Measurements from ENCODE around the gene TACC2. TPM values are rescaled to one million over a fixed set of nuclear protein-coding genes. Genes with fewer than 3 reads are reported as not detected.

TACC2 gene
- total RNA-seq, 1 donor from 2014 or later, result 400 TPM

DNA sequence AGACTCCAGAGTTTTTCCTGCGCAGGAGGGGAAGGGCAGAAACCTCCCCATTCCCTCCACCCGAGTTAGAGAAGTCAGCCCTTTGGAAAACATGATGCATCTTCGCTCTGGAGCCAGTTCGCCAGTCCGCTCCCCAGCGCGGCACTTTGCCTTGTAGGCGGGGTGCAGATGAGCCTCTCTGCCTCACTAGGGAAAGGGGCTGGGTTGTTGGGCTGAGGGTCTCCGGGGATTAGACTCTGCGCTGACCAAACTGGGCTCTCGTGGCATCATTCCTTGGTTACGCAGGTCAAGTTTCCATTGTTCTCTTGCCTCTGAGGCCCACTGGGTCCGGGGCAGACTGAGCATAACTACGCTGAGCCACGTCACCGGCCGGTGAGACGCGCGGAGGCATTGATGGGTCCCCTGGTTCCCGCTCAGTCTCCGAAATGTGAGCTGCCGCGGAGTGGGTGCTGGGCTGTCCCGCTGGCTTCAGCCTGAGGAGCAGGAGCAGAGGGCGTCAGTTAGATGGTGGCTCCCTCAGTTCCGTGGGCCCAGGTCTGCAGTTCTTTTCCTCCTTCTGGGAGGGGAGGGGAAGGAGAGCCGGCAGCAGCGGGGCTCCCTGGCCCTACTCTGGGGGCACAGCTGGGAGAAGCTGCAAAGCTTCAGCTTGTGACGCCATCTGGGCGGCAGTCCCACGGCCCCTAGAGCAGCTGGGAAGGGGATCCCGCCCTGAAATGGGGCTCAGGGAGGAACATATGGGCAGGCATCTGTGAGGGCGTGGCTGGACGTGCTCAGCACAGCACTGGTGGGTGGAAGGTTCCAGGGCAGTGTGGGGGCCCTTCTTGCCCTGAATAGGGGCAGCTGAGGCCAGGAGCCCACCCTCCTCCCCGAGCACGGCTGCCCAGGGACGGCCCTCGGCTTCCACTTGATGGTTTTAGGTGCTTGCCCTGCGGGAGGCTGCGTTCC lies 160.9 kb downstream of the TACC2 start:
- peak overlapping the region; percentile 38 for H3K4me3 ChIP-seq
- H3K9me3 ChIP-seq (replicated peaks), result peaks cover 6% of the 10 kb centered on the region
- H3K36me3 ChIP-seq, result peaks cover 12% of the 10 kb centered on the region
- peak; percentile 68 for DNase-seq
- intact Hi-C loops (cut with micrococcal nuclease), result no loop called here
- H3K4me1 ChIP-seq, result peaks cover 87% of the 10 kb centered on the region
- TF ChIP-seq, protein P1, sequence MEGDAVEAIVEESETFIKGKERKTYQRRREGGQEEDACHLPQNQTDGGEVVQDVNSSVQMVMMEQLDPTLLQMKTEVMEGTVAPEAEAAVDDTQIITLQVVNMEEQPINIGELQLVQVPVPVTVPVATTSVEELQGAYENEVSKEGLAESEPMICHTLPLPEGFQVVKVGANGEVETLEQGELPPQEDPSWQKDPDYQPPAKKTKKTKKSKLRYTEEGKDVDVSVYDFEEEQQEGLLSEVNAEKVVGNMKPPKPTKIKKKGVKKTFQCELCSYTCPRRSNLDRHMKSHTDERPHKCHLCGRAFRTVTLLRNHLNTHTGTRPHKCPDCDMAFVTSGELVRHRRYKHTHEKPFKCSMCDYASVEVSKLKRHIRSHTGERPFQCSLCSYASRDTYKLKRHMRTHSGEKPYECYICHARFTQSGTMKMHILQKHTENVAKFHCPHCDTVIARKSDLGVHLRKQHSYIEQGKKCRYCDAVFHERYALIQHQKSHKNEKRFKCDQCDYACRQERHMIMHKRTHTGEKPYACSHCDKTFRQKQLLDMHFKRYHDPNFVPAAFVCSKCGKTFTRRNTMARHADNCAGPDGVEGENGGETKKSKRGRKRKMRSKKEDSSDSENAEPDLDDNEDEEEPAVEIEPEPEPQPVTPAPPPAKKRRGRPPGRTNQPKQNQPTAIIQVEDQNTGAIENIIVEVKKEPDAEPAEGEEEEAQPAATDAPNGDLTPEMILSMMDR (IDR thresholded peaks at IDR 0.05; ENCODE audit: borderline replicate concordance), result no peak
- H3K27ac ChIP-seq (replicated peaks), result peak overlapping the region; percentile 90
- no peaks in the 10 kb centered on the region for H3K27me3 ChIP-seq (ENCODE audit: low read depth)

DNA sequence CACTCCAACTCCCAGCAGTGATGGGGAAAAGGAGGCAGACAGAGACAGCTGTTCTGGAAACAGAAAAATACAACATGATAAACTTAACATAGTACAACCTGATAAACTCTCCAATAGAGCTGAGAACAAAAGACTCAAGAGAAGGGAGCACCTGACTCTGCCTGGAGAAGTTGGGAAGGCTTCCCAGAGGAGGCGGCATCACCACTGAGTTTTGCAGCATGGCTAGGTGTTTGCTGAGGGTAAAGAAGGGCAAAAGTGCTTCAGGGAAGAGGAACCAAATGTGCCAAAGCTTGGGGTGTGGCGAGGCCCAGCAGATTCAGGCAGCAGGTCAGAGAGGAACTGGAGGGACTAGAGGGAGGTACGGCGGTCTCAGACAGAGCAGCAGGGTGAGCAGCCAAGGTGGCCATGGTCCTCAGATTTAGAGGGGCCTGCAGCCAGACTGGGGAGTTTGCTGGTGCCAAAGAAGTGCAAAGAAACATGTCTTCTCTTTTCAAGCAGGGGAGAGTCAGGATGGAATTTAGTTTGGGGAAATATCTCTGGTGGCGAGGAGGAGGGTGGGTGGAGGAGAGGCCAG lies 162.2 kb downstream of the TACC2 start:
- Histone ChIP-seq H3K4me3 (no peak overlapping the region), H3K27ac (replicated peaks) (peak overlapping the region; percentile 90), H3K9me3 (replicated peaks) (no peaks in the 10 kb centered on the region), H3K4me1 (peaks cover 98% of the 10 kb centered on the region), H3K27me3 (ENCODE audit: low read depth) (no peaks in the 10 kb centered on the region), H3K36me3 (no peaks in the 10 kb centered on the region)
- no peak for DNase-seq
- TF ChIP-seq, protein P1 (IDR thresholded peaks at IDR 0.05; ENCODE audit: borderline replicate concordance), result no peak
- intact Hi-C loops (cut with micrococcal nuclease), result no loop called here

DNA sequence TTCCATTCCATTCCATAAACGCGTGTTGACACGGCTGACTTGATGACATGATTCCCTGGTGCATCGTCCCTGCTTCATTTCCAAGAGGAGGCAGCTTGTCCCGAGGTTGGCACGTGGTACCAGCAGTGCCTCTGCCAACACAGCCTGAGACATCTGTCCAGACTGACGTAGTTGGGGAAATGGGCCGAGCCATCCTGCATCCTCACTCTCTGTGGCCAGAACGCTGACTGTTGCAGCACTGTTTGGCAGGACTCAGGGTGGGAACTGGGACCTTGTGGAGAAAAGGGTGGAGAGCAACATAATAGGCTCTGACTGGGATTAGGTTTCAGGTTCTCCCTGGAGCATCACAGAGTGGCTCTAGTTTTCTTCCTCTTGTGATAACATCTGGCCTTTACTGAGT lies 163.6 kb downstream of the TACC2 start:
- intact Hi-C loops (cut with micrococcal nuclease), result no loop called here
- DNase-seq, result peak; percentile 89
- H3K36me3 ChIP-seq, result no peaks in the 10 kb centered on the region
- TF ChIP-seq, protein P1 (IDR thresholded peaks at IDR 0.05; ENCODE audit: borderline replicate concordance), result no peak
- no peaks in the 10 kb centered on the region for H3K9me3 ChIP-seq (replicated peaks)
- H3K4me1 ChIP-seq, result peaks cover 91% of the 10 kb centered on the region
- no peaks in the 10 kb centered on the region for H3K27me3 ChIP-seq (ENCODE audit: low read depth)
- H3K27ac ChIP-seq (replicated peaks), result peak overlapping the region; percentile 90
- H3K4me3 ChIP-seq, result no peak overlapping the region

DNA sequence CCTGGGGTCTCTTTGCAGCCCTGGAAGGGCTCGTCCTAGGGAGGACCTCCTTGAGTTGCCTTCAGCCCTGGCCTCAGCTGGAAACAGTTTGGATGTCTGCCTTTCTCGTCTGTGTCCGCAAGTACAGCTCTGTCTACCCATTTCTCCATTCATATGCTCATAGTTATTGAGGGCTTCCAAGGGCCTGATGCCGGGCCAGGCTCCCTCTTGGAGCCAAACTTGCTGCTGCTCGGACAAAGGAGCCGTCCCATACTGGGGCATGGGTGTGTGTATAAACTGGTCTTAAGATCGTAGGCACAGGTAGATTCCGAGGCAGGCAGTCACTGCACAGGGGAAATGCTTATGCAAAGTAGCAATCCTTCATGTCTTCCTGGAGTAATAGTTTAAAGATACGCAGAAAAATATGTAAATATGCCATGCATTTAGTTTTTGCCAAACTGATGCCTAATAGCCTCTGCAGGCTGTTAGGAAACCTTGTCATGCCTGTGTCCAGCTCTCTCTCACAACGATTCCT lies 165.1 kb downstream of the TACC2 start:
- peaks cover 6% of the 10 kb centered on the region for H3K36me3 ChIP-seq
- TF ChIP-seq, protein P1 (IDR thresholded peaks at IDR 0.05; ENCODE audit: borderline replicate concordance), result no peak
- intact Hi-C loops (cut with micrococcal nuclease), result no loop called here
- H3K4me1 ChIP-seq, result peaks cover 81% of the 10 kb centered on the region
- H3K9me3 ChIP-seq (replicated peaks), result no peaks in the 10 kb centered on the region
- peak overlapping the region; percentile 90 for H3K27ac ChIP-seq (replicated peaks)
- DNase-seq, result no peak
- H3K4me3 ChIP-seq, result no peak overlapping the region
- H3K27me3 ChIP-seq (ENCODE audit: low read depth), result no peaks in the 10 kb centered on the region

DNA sequence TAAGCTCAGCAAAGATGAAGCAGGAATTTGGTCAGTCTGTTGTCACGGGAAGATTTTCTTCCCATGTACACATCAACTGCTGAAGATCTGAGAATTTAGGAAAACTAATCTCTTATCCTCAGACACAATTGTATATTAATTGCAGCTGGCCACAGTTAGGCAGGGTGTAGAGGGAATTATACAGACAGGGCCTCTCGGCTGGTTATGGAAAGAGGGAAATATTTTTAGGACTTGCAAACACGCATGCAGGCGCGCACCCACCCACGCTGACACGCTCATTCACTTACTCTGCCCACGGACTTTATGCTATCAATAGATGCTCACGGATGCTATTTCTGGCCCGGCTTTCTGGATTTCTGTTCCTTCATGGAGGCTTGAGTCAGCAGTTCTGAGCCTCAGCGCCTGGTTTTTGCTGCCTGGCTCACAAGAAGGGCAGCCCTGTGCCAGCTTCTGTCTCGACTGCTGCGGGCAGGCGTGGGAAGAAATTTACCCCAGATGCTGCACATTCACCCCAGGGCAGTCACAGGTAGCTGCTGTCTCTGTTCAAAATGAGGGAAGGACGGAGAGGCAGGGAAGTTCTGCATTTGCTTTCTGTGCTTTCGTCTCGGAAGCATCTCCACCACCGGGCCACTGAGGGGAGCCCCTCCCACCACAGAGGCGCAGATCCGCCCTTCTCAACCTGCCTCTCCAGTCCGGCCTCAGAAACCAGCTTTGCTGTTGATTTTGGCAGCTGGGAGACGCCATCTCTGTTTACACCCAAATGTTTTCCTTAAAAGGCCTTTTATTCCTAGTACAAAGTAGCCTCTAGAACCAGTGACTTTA lies 165.8 kb downstream of the TACC2 start:
- H3K27me3 ChIP-seq (ENCODE audit: low read depth), result no peaks in the 10 kb centered on the region
- H3K9me3 ChIP-seq (replicated peaks), result no peaks in the 10 kb centered on the region
- intact Hi-C loops (cut with micrococcal nuclease), result no loop called here
- TF ChIP-seq, protein P1 (IDR thresholded peaks at IDR 0.05; ENCODE audit: borderline replicate concordance), result no peak
- DNase-seq, result no peak
- peak overlapping the region; percentile 90 for H3K27ac ChIP-seq (replicated peaks)
- peaks cover 12% of the 10 kb centered on the region for H3K36me3 ChIP-seq
- H3K4me3 ChIP-seq, result peak overlapping the region; percentile 29
- H3K4me1 ChIP-seq, result peaks cover 81% of the 10 kb centered on the region
